ENCODE measurements around the gene C1orf210.

Gene C1orf210

DNA sequence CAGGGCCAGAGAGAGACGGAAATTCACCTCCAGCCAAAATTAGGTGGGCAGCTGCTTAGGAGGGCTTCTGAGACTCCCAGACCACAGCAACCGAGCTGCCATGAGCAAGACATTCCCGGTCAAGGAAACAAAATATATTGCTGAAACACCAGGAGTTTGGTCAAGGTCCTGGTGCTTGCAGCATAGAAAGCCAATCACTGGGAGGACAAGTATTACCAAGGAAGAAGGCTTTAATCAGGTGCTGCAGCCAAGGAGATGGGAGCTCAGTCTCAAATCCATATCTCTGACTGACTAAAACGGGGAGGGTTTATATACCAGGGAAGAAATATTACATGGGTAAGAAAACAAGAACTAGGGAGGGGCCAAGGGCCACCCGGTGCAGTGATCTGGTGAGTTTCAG lies 34.4 kb downstream of the C1orf210 start:
- no peak for DNase-seq (ENCODE audit: low spot score)
- TF ChIP-seq, protein P1, sequence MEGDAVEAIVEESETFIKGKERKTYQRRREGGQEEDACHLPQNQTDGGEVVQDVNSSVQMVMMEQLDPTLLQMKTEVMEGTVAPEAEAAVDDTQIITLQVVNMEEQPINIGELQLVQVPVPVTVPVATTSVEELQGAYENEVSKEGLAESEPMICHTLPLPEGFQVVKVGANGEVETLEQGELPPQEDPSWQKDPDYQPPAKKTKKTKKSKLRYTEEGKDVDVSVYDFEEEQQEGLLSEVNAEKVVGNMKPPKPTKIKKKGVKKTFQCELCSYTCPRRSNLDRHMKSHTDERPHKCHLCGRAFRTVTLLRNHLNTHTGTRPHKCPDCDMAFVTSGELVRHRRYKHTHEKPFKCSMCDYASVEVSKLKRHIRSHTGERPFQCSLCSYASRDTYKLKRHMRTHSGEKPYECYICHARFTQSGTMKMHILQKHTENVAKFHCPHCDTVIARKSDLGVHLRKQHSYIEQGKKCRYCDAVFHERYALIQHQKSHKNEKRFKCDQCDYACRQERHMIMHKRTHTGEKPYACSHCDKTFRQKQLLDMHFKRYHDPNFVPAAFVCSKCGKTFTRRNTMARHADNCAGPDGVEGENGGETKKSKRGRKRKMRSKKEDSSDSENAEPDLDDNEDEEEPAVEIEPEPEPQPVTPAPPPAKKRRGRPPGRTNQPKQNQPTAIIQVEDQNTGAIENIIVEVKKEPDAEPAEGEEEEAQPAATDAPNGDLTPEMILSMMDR (IDR thresholded peaks at IDR 0.05; ENCODE audit: extremely low read depth, insufficient read depth, missing control alignments): no peak
- in situ Hi-C loops (cut with MboI; ENCODE audit: low pct_unique_long_range_greater_than_20kb, low sequenced_read_pairs, unreplicated experiment): no loop called here

DNA sequence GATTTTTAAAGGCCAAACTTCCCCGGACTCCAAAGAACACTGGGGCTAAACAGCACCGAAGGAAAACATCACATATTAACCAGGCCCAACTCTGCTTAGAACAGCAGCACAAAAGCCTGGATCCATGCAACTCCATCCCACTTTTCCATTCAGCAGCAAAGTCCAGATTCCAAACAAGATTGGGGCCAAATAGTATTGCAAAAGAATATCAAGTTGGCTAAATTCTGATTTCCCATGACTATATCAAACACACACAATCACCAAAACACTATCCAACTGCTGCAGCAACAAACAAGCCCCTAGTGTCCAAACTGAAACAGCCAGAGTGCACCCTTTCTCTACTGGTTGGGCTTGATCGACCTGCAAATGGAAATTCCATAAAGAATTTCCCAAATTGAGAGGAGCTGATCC lies 35.0 kb downstream of the C1orf210 start:
- TF ChIP-seq, protein P1 (IDR thresholded peaks at IDR 0.05; ENCODE audit: extremely low read depth, insufficient read depth, missing control alignments): no peak
- in situ Hi-C loops (cut with MboI; ENCODE audit: low pct_unique_long_range_greater_than_20kb, low sequenced_read_pairs, unreplicated experiment): no loop called here

DNA sequence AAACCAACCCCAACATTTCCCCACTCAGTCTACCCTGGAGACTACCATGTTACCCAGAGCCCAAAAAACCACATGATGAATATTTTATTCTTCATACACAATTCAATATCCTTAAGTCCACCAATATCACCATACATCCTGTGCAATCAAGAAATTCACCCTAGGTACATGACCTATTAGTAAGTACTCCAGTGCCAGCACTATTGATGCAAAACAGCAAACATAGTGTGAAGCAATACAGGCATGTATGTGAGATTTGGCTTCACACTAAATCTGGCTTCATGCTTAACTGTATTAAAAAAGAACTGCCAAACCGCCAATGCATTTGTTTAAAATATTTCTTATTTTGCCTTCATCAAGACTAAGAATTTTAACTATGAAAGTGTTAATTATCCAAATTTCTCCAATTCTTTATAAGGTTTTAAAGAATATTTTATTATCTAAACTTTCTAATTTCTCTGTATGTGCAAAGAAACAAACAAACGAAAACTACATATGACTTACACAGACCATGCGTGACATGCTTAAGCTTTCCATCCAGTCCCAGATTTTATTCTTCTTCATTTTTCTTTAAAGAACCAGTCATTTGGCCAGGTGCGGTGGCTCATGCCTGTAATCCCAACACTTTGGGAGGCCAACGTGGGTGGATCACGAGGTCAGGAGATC lies 38.0 kb downstream of the C1orf210 start:
- in situ Hi-C loops (cut with MboI; ENCODE audit: low pct_unique_long_range_greater_than_20kb, low sequenced_read_pairs, unreplicated experiment): loop anchor here (25.0 kb wide), 1 partner anchor 115 kb away; the partner anchor contains the start of genes CDC20 and ELOVL1
- DNase-seq (ENCODE audit: low spot score): no peak
- TF ChIP-seq, protein P1 (IDR thresholded peaks at IDR 0.05; ENCODE audit: extremely low read depth, insufficient read depth, missing control alignments): no peak

More for the DNA sequence above, 35.0 kb downstream of the C1orf210 start:
- DNase-seq (ENCODE audit: low spot score): no peak

DNA sequence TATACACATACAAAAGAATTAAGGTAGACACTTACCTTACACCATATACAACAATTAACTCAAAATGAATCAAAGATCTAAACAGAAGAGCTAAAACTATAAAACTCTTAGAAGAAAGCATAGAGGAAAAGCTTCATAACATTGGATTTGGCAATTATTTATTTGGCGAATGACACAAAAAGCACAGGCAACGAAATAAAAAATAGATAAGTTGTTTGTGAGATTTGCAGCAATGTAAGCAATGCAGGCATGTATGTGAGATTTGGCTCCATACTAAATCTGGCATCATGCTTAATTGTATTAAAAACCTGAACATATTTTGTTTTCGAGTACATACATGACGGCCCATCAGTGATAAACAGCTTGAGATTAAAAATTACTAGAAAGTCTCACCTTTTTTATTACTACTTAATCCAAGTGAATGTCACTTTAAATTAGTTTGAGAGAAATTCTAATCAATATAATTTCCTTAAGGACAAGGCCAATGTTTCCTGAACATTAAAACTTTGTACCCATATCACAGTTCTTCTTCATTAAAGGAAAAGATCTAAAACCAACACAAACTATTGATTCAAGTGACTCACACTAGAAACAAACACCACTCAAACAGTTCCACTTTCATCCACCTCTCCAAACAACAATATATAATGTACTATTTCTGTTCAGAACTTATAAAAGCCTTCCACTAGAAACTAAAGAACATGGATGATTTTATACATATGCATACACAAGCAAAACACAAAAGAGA lies 38.7 kb downstream of the C1orf210 start:
- in situ Hi-C loops (cut with MboI; ENCODE audit: low pct_unique_long_range_greater_than_20kb, low sequenced_read_pairs, unreplicated experiment): loop anchor here (25.0 kb wide), 1 partner anchor 116 kb away; the partner anchor contains the start of genes CDC20 and ELOVL1
- TF ChIP-seq, protein P1 (IDR thresholded peaks at IDR 0.05; ENCODE audit: extremely low read depth, insufficient read depth, missing control alignments): no peak
- DNase-seq (ENCODE audit: low spot score): no peak

DNA sequence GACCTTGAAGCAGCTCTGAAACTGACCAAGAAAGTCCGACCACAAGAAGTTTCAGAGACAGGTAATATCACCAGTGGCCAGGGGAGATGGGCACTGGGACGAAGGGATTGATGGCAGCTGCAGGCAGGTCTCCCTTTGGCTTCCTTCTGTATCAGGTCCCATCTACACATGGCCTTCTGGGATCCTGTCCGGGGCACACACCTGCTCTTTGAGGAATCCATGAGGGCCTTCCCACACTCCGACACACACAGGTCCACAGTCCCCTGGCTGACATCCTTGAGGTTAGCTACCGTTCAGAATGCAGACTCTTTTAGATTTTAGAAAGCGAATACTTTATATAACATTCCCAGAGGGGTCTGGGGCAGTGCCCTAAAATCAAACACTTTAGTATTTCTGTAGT lies 42.1 kb downstream of the C1orf210 start:
- in situ Hi-C loops (cut with MboI; ENCODE audit: low pct_unique_long_range_greater_than_20kb, low sequenced_read_pairs, unreplicated experiment): loop anchor here (25.0 kb wide), 1 partner anchor 119 kb away; the partner anchor contains the start of genes CDC20 and ELOVL1
- DNase-seq (ENCODE audit: low spot score): no peak
- TF ChIP-seq, protein P1 (IDR thresholded peaks at IDR 0.05; ENCODE audit: extremely low read depth, insufficient read depth, missing control alignments): no peak

DNA sequence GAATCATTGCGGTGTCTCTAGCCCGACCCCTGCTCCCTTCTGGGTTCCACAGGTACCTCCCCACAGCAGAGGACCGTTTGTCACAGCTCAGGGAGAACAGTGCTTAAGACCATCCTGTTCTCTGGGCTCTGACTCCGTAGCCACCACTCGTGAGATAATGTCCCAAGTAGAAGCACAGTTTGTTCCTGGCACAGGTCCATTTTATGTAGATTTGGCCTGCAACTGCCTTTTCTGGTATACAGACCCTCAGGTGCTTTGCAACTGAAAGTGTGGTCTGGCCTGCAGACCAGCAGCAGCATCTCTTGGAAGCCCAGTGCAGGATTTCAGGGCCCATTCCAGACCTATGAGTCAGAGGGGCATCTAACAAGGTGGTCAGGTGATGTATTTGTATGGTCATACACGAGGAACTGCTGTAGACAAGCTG lies 44.0 kb downstream of the C1orf210 start:
- DNase-seq (ENCODE audit: low spot score): no peak
- in situ Hi-C loops (cut with MboI; ENCODE audit: low pct_unique_long_range_greater_than_20kb, low sequenced_read_pairs, unreplicated experiment): loop anchor here (25.0 kb wide), 1 partner anchor 121 kb away; the partner anchor contains the start of genes CDC20 and ELOVL1

More for the DNA sequence above, 44.0 kb downstream of the C1orf210 start:
- TF ChIP-seq, protein P1 (IDR thresholded peaks at IDR 0.05; ENCODE audit: extremely low read depth, insufficient read depth, missing control alignments): no peak
